ENCODE measurements around the gene MC5R.

MC5R gene

GRCh38 chr18:13823707-13824395, at the start of gene MC5R:
TSS of gene MC5R (plus strand) at chr18:13824149. CDS start at chr18:13825766, 1,617 bp downstream.
- peak within 1 kb of the TSS; percentile 29 for H3K4me3 ChIP-seq (ENCODE audit: low read depth, low read length)
- no peak for DNase-seq (ENCODE audit: low read depth)
- in situ Hi-C loops (cut with HindIII; ENCODE audit: low sequenced_read_pairs) = no loop called here
- peak; percentile 84 for TF ChIP-seq CTCF (IDR thresholded peaks at IDR 0.05; ENCODE audit: low read depth, low read length, missing control alignments)

GRCh38 chr18:13775058-13775457, 48.9 kb upstream of the MC5R start:
- in situ Hi-C loops (cut with HindIII; ENCODE audit: low sequenced_read_pairs) = no loop called here
- TF ChIP-seq CTCF (IDR thresholded peaks at IDR 0.05; ENCODE audit: low read depth, low read length, missing control alignments) = no peak
- no peak overlapping the region for H3K4me3 ChIP-seq (ENCODE audit: low read depth, low read length)
- no peak for DNase-seq (ENCODE audit: low read depth)

- DNase-seq (ENCODE audit: low read depth) = no peak
- H3K4me3 ChIP-seq (ENCODE audit: low read depth, low read length) = no peak overlapping the region
- no peak for TF ChIP-seq CTCF (IDR thresholded peaks at IDR 0.05; ENCODE audit: low read depth, low read length, missing control alignments)
- in situ Hi-C loops (cut with HindIII; ENCODE audit: low sequenced_read_pairs) = no loop called here
These were observed 32.8 kb upstream of the MC5R start for GRCh38 chr18:13791181-13791580.

- DNase-seq (ENCODE audit: low read depth) = no peak
- TF ChIP-seq CTCF (IDR thresholded peaks at IDR 0.05; ENCODE audit: low read depth, low read length, missing control alignments) = no peak
- in situ Hi-C loops (cut with HindIII; ENCODE audit: low sequenced_read_pairs) = no loop called here
- H3K4me3 ChIP-seq (ENCODE audit: low read depth, low read length) = no peak overlapping the region
These were observed 30.1 kb upstream of the MC5R start for GRCh38 chr18:13793819-13794218.

GRCh38 chr18:13796515-13796914, 27.4 kb upstream of the MC5R start:
- no peak for DNase-seq (ENCODE audit: low read depth)
- in situ Hi-C loops (cut with HindIII; ENCODE audit: low sequenced_read_pairs) = no loop called here
- TF ChIP-seq CTCF (IDR thresholded peaks at IDR 0.05; ENCODE audit: low read depth, low read length, missing control alignments) = no peak
- no peak overlapping the region for H3K4me3 ChIP-seq (ENCODE audit: low read depth, low read length)

GRCh38 chr18:13797157-13797611, 26.8 kb upstream of the MC5R start:
- no peak for TF ChIP-seq CTCF (IDR thresholded peaks at IDR 0.05; ENCODE audit: low read depth, low read length, missing control alignments)
- in situ Hi-C loops (cut with HindIII; ENCODE audit: low sequenced_read_pairs) = no loop called here
- DNase-seq (ENCODE audit: low read depth) = no peak
- no peak overlapping the region for H3K4me3 ChIP-seq (ENCODE audit: low read depth, low read length)
